Ishikawa (cell line): Measurements from ENCODE around the gene ATXN1.

ENCODE experiments used
- CEBPB ChIP-seq: IDR thresholded peaks from 2 replicates; pipeline ENCODE4 v1.6.1; 2012
- CREB1 ChIP-seq: IDR thresholded peaks from 2 replicates; pipeline ENCODE4 v1.6.1; 2012; ENCODE audit warnings: low read depth
- EGR1 ChIP-seq: IDR thresholded peaks from 2 replicates; pipeline ENCODE4 v1.6.1; 2012
- EP300 ChIP-seq: IDR thresholded peaks from 2 replicates; pipeline ENCODE4 v1.6.1; 2012; ENCODE audit warnings: borderline replicate concordance
- FOXM1 ChIP-seq: IDR thresholded peaks from 2 replicates; pipeline ENCODE4 v1.6.1; 2012; ENCODE audit warnings: low read depth, borderline replicate concordance
- NFIC ChIP-seq: IDR thresholded peaks from 2 replicates; pipeline ENCODE4 v1.6.1; 2012
- RAD21 ChIP-seq: IDR thresholded peaks from 2 replicates; pipeline ENCODE4 v1.6.1; 2012; ENCODE audit warnings: low read depth
- TAF1 ChIP-seq: IDR thresholded peaks from 2 replicates; pipeline ENCODE4 v1.6.1; 2012; ENCODE audit warnings: low read depth, mild to moderate bottlenecking
- TEAD4 ChIP-seq: IDR thresholded peaks from 2 replicates; pipeline ENCODE4 v1.6.1; 2012
- YY1 ChIP-seq: IDR thresholded peaks from 2 replicates; pipeline ENCODE4 v1.6.1; 2012; ENCODE audit warnings: low read depth
- TF ChIP-seq, protein P1 (sequence below): IDR thresholded peaks from 2 replicates; pipeline ENCODE4 v1.6.1; 2012
- TF ChIP-seq, protein P2 (sequence below): IDR thresholded peaks from 2 replicates; pipeline ENCODE4 v1.6.1; 2012; ENCODE audit warnings: low read depth, mild to moderate bottlenecking

- TF ChIP-seq, protein P1, sequence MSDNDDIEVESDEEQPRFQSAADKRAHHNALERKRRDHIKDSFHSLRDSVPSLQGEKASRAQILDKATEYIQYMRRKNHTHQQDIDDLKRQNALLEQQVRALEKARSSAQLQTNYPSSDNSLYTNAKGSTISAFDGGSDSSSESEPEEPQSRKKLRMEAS, result no peak
- TF ChIP-seq TAF1 (no peak), EP300 (no peak), CEBPB (no peak), TEAD4 (no peak), YY1 (no peak), FOXM1 (no peak), EGR1 (no peak), RAD21 (no peak), CREB1 (no peak), NFIC (no peak)
- TF ChIP-seq, protein P2, sequence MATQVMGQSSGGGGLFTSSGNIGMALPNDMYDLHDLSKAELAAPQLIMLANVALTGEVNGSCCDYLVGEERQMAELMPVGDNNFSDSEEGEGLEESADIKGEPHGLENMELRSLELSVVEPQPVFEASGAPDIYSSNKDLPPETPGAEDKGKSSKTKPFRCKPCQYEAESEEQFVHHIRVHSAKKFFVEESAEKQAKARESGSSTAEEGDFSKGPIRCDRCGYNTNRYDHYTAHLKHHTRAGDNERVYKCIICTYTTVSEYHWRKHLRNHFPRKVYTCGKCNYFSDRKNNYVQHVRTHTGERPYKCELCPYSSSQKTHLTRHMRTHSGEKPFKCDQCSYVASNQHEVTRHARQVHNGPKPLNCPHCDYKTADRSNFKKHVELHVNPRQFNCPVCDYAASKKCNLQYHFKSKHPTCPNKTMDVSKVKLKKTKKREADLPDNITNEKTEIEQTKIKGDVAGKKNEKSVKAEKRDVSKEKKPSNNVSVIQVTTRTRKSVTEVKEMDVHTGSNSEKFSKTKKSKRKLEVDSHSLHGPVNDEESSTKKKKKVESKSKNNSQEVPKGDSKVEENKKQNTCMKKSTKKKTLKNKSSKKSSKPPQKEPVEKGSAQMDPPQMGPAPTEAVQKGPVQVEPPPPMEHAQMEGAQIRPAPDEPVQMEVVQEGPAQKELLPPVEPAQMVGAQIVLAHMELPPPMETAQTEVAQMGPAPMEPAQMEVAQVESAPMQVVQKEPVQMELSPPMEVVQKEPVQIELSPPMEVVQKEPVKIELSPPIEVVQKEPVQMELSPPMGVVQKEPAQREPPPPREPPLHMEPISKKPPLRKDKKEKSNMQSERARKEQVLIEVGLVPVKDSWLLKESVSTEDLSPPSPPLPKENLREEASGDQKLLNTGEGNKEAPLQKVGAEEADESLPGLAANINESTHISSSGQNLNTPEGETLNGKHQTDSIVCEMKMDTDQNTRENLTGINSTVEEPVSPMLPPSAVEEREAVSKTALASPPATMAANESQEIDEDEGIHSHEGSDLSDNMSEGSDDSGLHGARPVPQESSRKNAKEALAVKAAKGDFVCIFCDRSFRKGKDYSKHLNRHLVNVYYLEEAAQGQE, result no peak
These were observed 422.5 kb downstream of the ATXN1 start for GRCh38 chr6:16338577-16339264.
